Spleen (tissue), 11 donors: Measurements from ENCODE around the gene AKT3. TPM values are rescaled to one million over a fixed set of nuclear protein-coding genes. Genes with fewer than 3 reads are reported as not detected.

Source experiments
- DNase-seq: peaks from one replicate; pipeline ENCODE4 v3.0.0-alpha.2; 2020
- H3K27ac ChIP-seq, 8 donors: fragments of 200-600 bp; sonication (generic) in 7 of 8; 1 replicate in 4 of 8; 2 replicates in 4 of 8; pipeline versions ENCODE4 v1.5.0 to v1.8.0; 2016 to 2021; ENCODE audit warnings: inconsistent platforms in 4 of 8, mild to moderate bottlenecking in 4 of 8, moderate library complexity in 1 of 8
- H3K27me3 ChIP-seq, 7 donors: fragments of 200-600 bp; sonication (generic) in 6 of 7; replicated peaks in 1 of 7; 1 replicate in 4 of 7; 2 replicates in 3 of 7; pipeline versions ENCODE4 v1.5.0 to v1.8.0; 2016 to 2021; ENCODE audit warnings: inconsistent platforms in 3 of 7, mild to moderate bottlenecking in 1 of 7
- H3K36me3 ChIP-seq, 6 donors: fragments of 200-600 bp; sonication (generic) in 5 of 6; 1 replicate in 4 of 6; 2 replicates in 2 of 6; pipeline versions ENCODE4 v1.5.0 to v1.8.0; 2016 to 2021; ENCODE audit warnings: inconsistent platforms in 2 of 6
- H3K4me1 ChIP-seq, 6 donors: fragments of 200-600 bp; sonication (generic) in 5 of 6; 1 replicate in 3 of 6; 2 replicates in 3 of 6; pipeline versions ENCODE4 v1.5.0 to v1.8.0; 2016 to 2021; ENCODE audit warnings: inconsistent platforms in 3 of 6
- H3K4me3 ChIP-seq, 8 donors: fragments of 200-600 bp; sonication (generic) in 7 of 8; 1 replicate in 4 of 8; 2 replicates in 4 of 8; pipeline versions ENCODE4 v1.5.0 to v1.8.0; 2016 to 2021; ENCODE audit warnings: inconsistent platforms in 4 of 8, mild to moderate bottlenecking in 4 of 8, moderate library complexity in 2 of 8
- H3K9me3 ChIP-seq, 8 donors: fragments of 200-600 bp; sonication (generic) in 7 of 8; 1 replicate in 4 of 8; 2 replicates in 4 of 8; pipeline versions ENCODE4 v1.5.0 to v1.8.0; 2016 to 2021; ENCODE audit warnings: inconsistent platforms in 4 of 8
- POLR2A ChIP-seq, 3 donors: fragments of 450-650 bp; IDR thresholded peaks; one replicate each; pipeline ENCODE4 v1.5.1; 2017; ENCODE audit warnings: antibody characterized with exemption in 3 of 3, mild to moderate bottlenecking in 1 of 3
- POLR2AphosphoS5 ChIP-seq, 3 donors: sonication (generic); formaldehyde crosslinking; IDR thresholded peaks; one replicate each; pipeline ENCODE4 v1.5.1; 2017; ENCODE audit warnings: antibody characterized with exemption in 3 of 3
- WGBS, 5 donors: extraction: QIAGEN DNeasy Blood & Tissue Kit in 3 of 5; methylation state at CpG; one replicate each; pipeline versions ENCODE4 v1.1.5 to v1.1.7; 2013 to 2018; 5-methylcytosine and 5-hydroxymethylcytosine counted together
- intact Hi-C: fragments of 100-400 bp; cut with DNase I; formaldehyde crosslinking; loops from one replicate; pipeline ENCODE4 v1.15.0; 2023; ENCODE audit warnings: low total_unique reads
- polyA plus RNA-seq, 3 donors: library from polyadenylated mRNA; stranded (reverse); fragments of 200-250 nt; gene quantifications; one replicate each; pipeline ENCODE4 v1.2.1, GENCODE V29; 2013
- total RNA-seq, 7 donors: library from RNA; depleted of rRNA in 3 of 7; stranded (reverse); fragments of >200 nt in 3 of 7; fragmentation: NEBNext Ultra II Directional in 4 of 7; extraction: Animal tissue kit (Norgen Biotek cat#: 25700) in 4 of 7; gene quantifications; one replicate each; pipeline versions ENCODE4 v1.1.0 to v1.2.1, GENCODE V29; 2016 to 2021
- TF ChIP-seq, protein P1 (sequence below), 11 experiments: fragments of 200-600 bp in 7 of 11; fragments of 450-650 bp in 4 of 11; sonication (generic) in 4 of 11; IDR thresholded peaks in 8 of 11; conservative IDR thresholded peaks in 3 of 11; 1 replicate in 7 of 11; 2 replicates in 4 of 11; pipeline versions ENCODE4 v1.4.0 to v1.8.0; 2016 to 2021; ENCODE audit warnings: antibody characterized with exemption in 11 of 11, inconsistent platforms in 4 of 11, mild to moderate bottlenecking in 1 of 11
- donor health status: healthy with polysubstance abuse.
- donor health status: DM: no; HTN: no; CAD: no; lungs with moderate emphysema.
- donor health status: DM: no; HTN: no; CAD: no.
- donor health status: Bipolar disorder and iron deficiency.
- donor health status: healthy.
- donor health status: DM: no; HTN: no; CAD: no.
- donor health status: DM: yes; HTN: yes; CAD: no.

The AKT3 gene
- total and polyA plus RNA-seq, 10 donors, result 4.3 to 91.3 (median 46.4) TPM

DNA sequence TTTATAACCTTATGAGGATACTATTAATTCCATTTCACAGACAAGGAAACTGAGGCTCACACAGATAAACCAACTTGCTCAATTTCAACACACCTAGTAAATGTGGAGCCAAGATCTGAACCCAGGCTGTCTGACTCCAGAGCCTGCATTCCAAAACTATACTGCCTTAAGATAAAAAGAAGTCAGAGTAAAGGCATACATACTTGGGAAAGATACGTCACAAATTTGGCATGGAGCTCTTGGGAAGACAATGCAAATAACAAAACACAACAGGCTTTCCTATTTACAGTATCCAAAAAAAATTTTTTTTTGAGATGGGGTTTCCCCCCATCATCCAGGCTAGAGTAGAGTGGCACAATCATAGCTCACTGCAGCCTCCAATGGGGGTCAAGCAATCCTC lies 5.9 kb downstream of the AKT3 start:
- Histone ChIP-seq H3K4me3 (no peak overlapping the region), H3K27ac (no peak overlapping the region), H3K36me3 (no peaks in the 10 kb centered on the region), H3K9me3 (no peaks in the 10 kb centered on the region), H3K4me1 (peaks cover 0 to 79% (median 44%) of the 10 kb centered on the region in 6 donors), H3K27me3 (peaks cover 0 to 4% (median 0%) of the 10 kb centered on the region in 7 donors)
- intact Hi-C loops, result no loop called here
- TF ChIP-seq POLR2A (IDR thresholded peaks at IDR 0.05), result no peak
- TF ChIP-seq, protein P1, sequence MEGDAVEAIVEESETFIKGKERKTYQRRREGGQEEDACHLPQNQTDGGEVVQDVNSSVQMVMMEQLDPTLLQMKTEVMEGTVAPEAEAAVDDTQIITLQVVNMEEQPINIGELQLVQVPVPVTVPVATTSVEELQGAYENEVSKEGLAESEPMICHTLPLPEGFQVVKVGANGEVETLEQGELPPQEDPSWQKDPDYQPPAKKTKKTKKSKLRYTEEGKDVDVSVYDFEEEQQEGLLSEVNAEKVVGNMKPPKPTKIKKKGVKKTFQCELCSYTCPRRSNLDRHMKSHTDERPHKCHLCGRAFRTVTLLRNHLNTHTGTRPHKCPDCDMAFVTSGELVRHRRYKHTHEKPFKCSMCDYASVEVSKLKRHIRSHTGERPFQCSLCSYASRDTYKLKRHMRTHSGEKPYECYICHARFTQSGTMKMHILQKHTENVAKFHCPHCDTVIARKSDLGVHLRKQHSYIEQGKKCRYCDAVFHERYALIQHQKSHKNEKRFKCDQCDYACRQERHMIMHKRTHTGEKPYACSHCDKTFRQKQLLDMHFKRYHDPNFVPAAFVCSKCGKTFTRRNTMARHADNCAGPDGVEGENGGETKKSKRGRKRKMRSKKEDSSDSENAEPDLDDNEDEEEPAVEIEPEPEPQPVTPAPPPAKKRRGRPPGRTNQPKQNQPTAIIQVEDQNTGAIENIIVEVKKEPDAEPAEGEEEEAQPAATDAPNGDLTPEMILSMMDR (IDR thresholded peaks at IDR 0.05 in 8 of 11, conservative IDR thresholded peaks at IDR 0.05 in 3 of 11), result no peak
- no peak for TF ChIP-seq POLR2AphosphoS5 (IDR thresholded peaks at IDR 0.05)
- 89 to 97% (median 93%) methylated on average over 1 of the region's 1 CpG for WGBS, 5 donors
- DNase-seq, result no peak

DNA sequence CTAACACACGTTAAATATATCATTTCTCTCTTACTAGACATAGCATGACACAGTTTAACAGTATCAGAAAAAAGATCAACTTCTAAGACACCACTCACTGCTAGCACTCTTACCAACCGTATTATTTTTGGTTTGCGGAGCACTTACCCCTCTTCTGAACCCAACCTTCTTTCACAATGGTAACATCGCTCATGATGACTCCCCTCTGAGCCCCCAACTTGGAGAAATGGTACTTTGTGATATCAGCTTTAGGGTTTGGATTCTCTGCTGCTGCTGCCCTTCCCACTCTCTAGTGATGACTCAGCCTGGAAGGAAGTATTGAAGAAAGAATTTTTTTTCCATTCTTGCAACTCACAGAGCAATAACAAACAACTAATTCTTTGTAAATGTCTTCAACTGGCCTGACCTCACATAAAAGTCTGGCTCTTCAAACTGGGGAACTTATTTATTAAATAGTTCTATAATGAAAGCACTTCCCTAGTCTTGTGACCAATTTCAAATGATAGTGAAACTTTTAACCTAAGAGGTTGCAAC lies 7.0 kb downstream of the AKT3 start:
- peaks cover 2 to 79% (median 36%) of the 10 kb centered on the region in 6 donors for H3K4me1 ChIP-seq
- DNase-seq, result no peak
- WGBS, 5 donors, result 52 to 75% (median 55%) methylated on average over 4 of the region's 4 CpGs
- H3K9me3 ChIP-seq, result no peaks in the 10 kb centered on the region
- H3K36me3 ChIP-seq, result no peaks in the 10 kb centered on the region
- no peak overlapping the region for H3K4me3 ChIP-seq
- H3K27ac ChIP-seq, result peak overlapping the region in 5 of 8 donors; percentile 29 to 63 (median 40)
- TF ChIP-seq, protein P1 (IDR thresholded peaks at IDR 0.05 in 8 of 11, conservative IDR thresholded peaks at IDR 0.05 in 3 of 11), result no peak
- TF ChIP-seq POLR2A (IDR thresholded peaks at IDR 0.05) (no peak), POLR2AphosphoS5 (IDR thresholded peaks at IDR 0.05) (no peak)
- intact Hi-C loops, result no loop called here
- no peaks in the 10 kb centered on the region for H3K27me3 ChIP-seq

DNA sequence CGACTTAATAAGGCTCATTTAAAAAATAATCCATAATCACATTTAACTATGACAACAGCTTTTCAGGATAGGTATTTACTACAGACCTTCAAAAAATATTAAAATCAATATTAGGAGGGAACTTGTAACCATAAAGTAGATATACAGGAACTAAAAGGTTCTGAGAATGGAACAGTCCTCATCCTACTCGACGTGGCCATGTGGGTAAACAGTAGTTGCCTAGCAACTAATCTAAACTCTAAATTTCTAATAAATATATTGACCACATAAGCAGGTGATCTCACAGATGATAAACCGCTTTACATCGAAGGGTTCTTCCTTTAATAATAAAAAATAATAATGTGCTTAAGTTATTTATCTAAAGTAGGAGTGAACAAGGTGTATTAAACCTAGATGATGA lies 7.9 kb downstream of the AKT3 start:
- no peak for DNase-seq
- no peak for TF ChIP-seq POLR2A (IDR thresholded peaks at IDR 0.05)
- TF ChIP-seq, protein P1 (IDR thresholded peaks at IDR 0.05 in 8 of 11, conservative IDR thresholded peaks at IDR 0.05 in 3 of 11), result no peak
- WGBS, 5 donors, result 77 to 81% (median 79%) methylated on average over 5 of the region's 5 CpGs
- H3K4me1 ChIP-seq, result peaks cover 4 to 76% (median 31%) of the 10 kb centered on the region in 6 donors
- no peak overlapping the region for H3K4me3 ChIP-seq
- peak overlapping the region in 1 of 8 donors; percentile 63 for H3K27ac ChIP-seq
- peaks cover 0 to 5% (median 1%) of the 10 kb centered on the region in 8 donors for H3K9me3 ChIP-seq
- no peaks in the 10 kb centered on the region for H3K36me3 ChIP-seq
- intact Hi-C loops, result no loop called here
- H3K27me3 ChIP-seq, result no peaks in the 10 kb centered on the region

DNA sequence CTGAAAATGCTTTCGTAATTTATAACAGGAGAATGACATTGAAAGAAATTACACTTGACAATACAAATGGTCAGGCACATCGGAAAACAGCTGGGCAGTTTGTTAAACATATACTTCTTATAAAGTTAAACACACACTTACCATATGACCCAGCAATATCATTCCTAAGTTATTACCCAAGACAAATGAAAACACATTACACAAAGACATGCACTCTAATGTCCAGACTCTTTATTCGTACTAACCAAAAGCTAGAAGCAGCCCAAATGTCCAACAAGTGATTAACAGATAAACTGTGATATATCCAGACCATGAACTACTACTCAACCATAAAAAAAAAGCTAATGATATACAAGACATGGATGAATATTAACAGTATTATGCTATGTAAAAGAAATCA lies 8.5 kb downstream of the AKT3 start:
- Histone ChIP-seq H3K27me3 (no peaks in the 10 kb centered on the region), H3K4me1 (peaks cover 4 to 70% (median 29%) of the 10 kb centered on the region in 6 donors), H3K27ac (no peak overlapping the region), H3K9me3 (peaks cover 0 to 11% (median 7%) of the 10 kb centered on the region in 8 donors), H3K4me3 (no peak overlapping the region), H3K36me3 (peaks cover 0 to 4% (median 0%) of the 10 kb centered on the region in 6 donors)
- DNase-seq, result no peak
- 81 to 93% (median 83%) methylated on average over 3 of the region's 3 CpGs for WGBS, 5 donors
- intact Hi-C loops, result no loop called here
- TF ChIP-seq, protein P1 (IDR thresholded peaks at IDR 0.05 in 8 of 11, conservative IDR thresholded peaks at IDR 0.05 in 3 of 11), result no peak
- TF ChIP-seq POLR2AphosphoS5 (IDR thresholded peaks at IDR 0.05) (no peak), POLR2A (IDR thresholded peaks at IDR 0.05) (no peak)
